HG02610 (cell line): ENCODE measurements around the gene OGFOD3.
A peak's percentile ranks its signal among the peaks of the same experiment; 100 is the strongest.
"Not testable (repeated sequence)": the region's sequence is repeated elsewhere in the genome, so short reads cannot be mapped to it uniquely, and the experiment has no call there.

Source experiments
- ATAC-seq: cut with Tn5 transposase; IDR thresholded peaks from one replicate; pipeline ENCODE4 v1.9.1; 2021; ENCODE audit warnings: mild to moderate bottlenecking, moderate library complexity; ENCODE audit not compliant: unreplicated experiment

OGFOD3 gene

GRCh38 chr17:82418001-82418986, at the start of gene OGFOD3, which contains the start of gene HEXD:
OGFOD3 (minus strand) TSS chr17:82418586; CDS start chr17:82418485, 101 bp downstream.
HEXD (plus strand) TSS chr17:82418347; CDS start chr17:82419800, 1,453 bp downstream.
- peak; percentile 79 for ATAC-seq

- ATAC-seq, result no peak
Observed at GRCh38 chr17:82465023-82465603, 46.7 kb upstream of the OGFOD3 start.

GRCh38 chr17:82464567-82464929, 46.2 kb upstream of the OGFOD3 start:
- no peak for ATAC-seq

- ATAC-seq, result no peak
Observed at GRCh38 chr17:82463925-82464566, 45.7 kb upstream of the OGFOD3 start.

- no peak for ATAC-seq
Observed at GRCh38 chr17:82463391-82463790, 45.0 kb upstream of the OGFOD3 start.

GRCh38 chr17:82461827-82462524, 43.6 kb upstream of the OGFOD3 start:
- no peak for ATAC-seq

- ATAC-seq, result not testable (repeated sequence)
Observed at GRCh38 chr17:82459936-82460335, 41.5 kb upstream of the OGFOD3 start.

- peak; percentile 26 for ATAC-seq
Observed at GRCh38 chr17:82458885-82459424, 40.6 kb upstream of the OGFOD3 start.

- peak; percentile 94 for ATAC-seq
Observed at GRCh38 chr17:82458179-82458884, 39.9 kb upstream of the OGFOD3 start, which contains the start of gene NARF. NARF (plus strand) TSS chr17:82458741; CDS start chr17:82458804, 63 bp downstream.

- no peak for ATAC-seq
Observed at GRCh38 chr17:82457929-82458178, 39.5 kb upstream of the OGFOD3 start.

- ATAC-seq, result no peak
Observed at GRCh38 chr17:82457073-82457928, 38.9 kb upstream of the OGFOD3 start.

- not testable (repeated sequence) for ATAC-seq
Observed at GRCh38 chr17:82453706-82454105, 35.3 kb upstream of the OGFOD3 start.

- not testable (repeated sequence) for ATAC-seq
Observed at GRCh38 chr17:82453151-82453550, 34.8 kb upstream of the OGFOD3 start.

- no peak for ATAC-seq
Observed at GRCh38 chr17:82452162-82452561, 33.8 kb upstream of the OGFOD3 start.

- peak; percentile 55 for ATAC-seq
Observed at GRCh38 chr17:82450357-82451106, 32.1 kb upstream of the OGFOD3 start, which contains the start of gene CYBC1. CYBC1 (minus strand) TSS chr17:82450752; CDS start chr17:82449254, 1,498 bp downstream.

- ATAC-seq, result no peak
Observed at GRCh38 chr17:82449883-82450356, 31.5 kb upstream of the OGFOD3 start.

- ATAC-seq, result peak; percentile 49
Observed at GRCh38 chr17:82449131-82449882, 30.9 kb upstream of the OGFOD3 start.
